ENCODE results near the gene ZC3H13.

DNA sequence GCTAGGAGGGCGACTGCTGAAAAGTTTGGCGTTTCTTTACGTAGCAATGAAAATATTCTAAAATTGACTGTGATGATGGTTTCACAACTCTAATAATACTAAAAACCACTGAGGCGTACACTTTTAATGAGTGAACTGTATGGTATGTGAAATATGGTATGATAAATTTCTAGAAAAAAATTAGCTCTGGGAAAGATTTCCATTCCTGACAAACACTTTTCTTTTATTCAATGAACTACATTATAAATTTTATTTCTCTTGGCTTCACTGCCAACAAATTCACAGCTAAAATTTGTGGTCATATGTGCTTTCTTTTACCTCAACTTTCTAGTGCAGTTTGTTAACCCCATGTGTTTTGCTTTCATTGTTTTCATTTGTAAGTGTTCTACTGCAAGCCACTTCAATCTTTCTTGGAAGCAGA lies 11.1 kb downstream of the ZC3H13 start:
- no peak for TF ChIP-seq CTCF (IDR thresholded peaks at IDR 0.05; ENCODE audit: control extremely low read depth in 1 of 3, insufficient read depth in 1 of 3, low read depth in 1 of 3, low read length in 3 of 3)
- TF ChIP-seq, protein P1, sequence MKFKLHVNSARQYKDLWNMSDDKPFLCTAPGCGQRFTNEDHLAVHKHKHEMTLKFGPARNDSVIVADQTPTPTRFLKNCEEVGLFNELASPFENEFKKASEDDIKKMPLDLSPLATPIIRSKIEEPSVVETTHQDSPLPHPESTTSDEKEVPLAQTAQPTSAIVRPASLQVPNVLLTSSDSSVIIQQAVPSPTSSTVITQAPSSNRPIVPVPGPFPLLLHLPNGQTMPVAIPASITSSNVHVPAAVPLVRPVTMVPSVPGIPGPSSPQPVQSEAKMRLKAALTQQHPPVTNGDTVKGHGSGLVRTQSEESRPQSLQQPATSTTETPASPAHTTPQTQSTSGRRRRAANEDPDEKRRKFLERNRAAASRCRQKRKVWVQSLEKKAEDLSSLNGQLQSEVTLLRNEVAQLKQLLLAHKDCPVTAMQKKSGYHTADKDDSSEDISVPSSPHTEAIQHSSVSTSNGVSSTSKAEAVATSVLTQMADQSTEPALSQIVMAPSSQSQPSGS (IDR thresholded peaks at IDR 0.05; ENCODE audit: low read length): no peak

Data from H1 (cell line).